Prostate gland (tissue), 2 donors: ENCODE data around the gene LCE3D. TPM values are rescaled to one million over a fixed set of nuclear protein-coding genes. Genes with fewer than 3 reads are reported as not detected.

Experiments
- DNase-seq: peaks from one replicate; pipeline ENCODE4 v3.0.0-alpha.2; 2019; ENCODE audit warnings: low spot score
- H3K27ac ChIP-seq, 2 donors: fragments of 200-600 bp; sonication (generic); 2 replicates each; pipeline ENCODE4 v1.5.1; 2017 to 2019
- H3K27me3 ChIP-seq: fragments of 200-600 bp; sonication (generic); replicated peaks from 2 replicates; pipeline ENCODE4 v1.5.1; 2019; ENCODE audit not compliant: insufficient read depth
- H3K36me3 ChIP-seq, 2 donors: fragments of 200-600 bp; sonication (generic); 1 replicate in 1 of 2; 2 replicates in 1 of 2; pipeline versions ENCODE4 v1.5.1 to v1.8.1; 2017 to 2019
- H3K4me1 ChIP-seq: fragments of 200-600 bp; sonication (generic); replicated peaks from 2 replicates; pipeline ENCODE4 v1.5.1; 2019
- H3K4me3 ChIP-seq, 2 donors: fragments of 200-600 bp; sonication (generic); 2 replicates each; pipeline ENCODE4 v1.5.1; 2017 to 2019
- H3K9me3 ChIP-seq: fragments of 200-600 bp; sonication (generic); 2 replicates; pipeline ENCODE4 v1.5.1; 2017
- CTCF ChIP-seq, 4 experiments: fragments of 200-600 bp in 2 of 4; fragments of 450-650 bp in 2 of 4; sonication (generic) in 2 of 4; IDR thresholded peaks; 1 replicate in 3 of 4; 2 replicates in 1 of 4; pipeline ENCODE4 v1.5.1; 2016 to 2019; ENCODE audit warnings: antibody characterized with exemption in 4 of 4, mild to moderate bottlenecking in 2 of 4, moderate library complexity in 2 of 4
- POLR2A ChIP-seq: fragments of 450-650 bp; IDR thresholded peaks from one replicate; pipeline ENCODE4 v1.6.1; 2016; ENCODE audit warnings: antibody characterized with exemption, mild to moderate bottlenecking
- POLR2AphosphoS5 ChIP-seq: sonication (generic); formaldehyde crosslinking; IDR thresholded peaks from one replicate; pipeline ENCODE4 v1.6.1; 2017; ENCODE audit warnings: antibody characterized with exemption
- WGBS: methylation state at CpG from one replicate; pipeline ENCODE4 v1.1.5; 2018; 5-methylcytosine and 5-hydroxymethylcytosine counted together
- intact Hi-C: fragments of 100-400 bp; cut with DNase I; formaldehyde crosslinking; loops from one replicate; pipeline ENCODE4 v1.14.2; 2022
- total RNA-seq, 2 donors: library from RNA; depleted of rRNA; stranded (reverse); fragments of >200 nt; gene quantifications; one replicate each; pipeline ENCODE4 v1.1.0, GENCODE V29; 2016

Gene LCE3D
- total RNA-seq = not detected

GRCh38 chr1:152580433-152580832 lies at the start of gene LCE3D:
TSS of gene LCE3D (minus strand) at chr1:152580516. CDS start at chr1:152579936, 580 bp downstream.
- intact Hi-C loops = no loop called here
- H3K27me3 ChIP-seq = no peaks in the 10 kb centered on the region
- no peak for TF ChIP-seq POLR2AphosphoS5
- TF ChIP-seq CTCF (IDR thresholded peaks at IDR 0.05) = no peak
- no peak for TF ChIP-seq POLR2A
- DNase-seq = no peak
- no peaks in the 10 kb centered on the region for H3K36me3 ChIP-seq
- 82% methylated on average over 4 of the region's 4 CpGs for WGBS
- H3K9me3 ChIP-seq = no peaks in the 10 kb centered on the region
- H3K4me3 ChIP-seq = no peak within 1 kb of the TSS
- no peak within 1 kb of the TSS for H3K27ac ChIP-seq
- no peaks in the 10 kb centered on the region for H3K4me1 ChIP-seq

DNA sequence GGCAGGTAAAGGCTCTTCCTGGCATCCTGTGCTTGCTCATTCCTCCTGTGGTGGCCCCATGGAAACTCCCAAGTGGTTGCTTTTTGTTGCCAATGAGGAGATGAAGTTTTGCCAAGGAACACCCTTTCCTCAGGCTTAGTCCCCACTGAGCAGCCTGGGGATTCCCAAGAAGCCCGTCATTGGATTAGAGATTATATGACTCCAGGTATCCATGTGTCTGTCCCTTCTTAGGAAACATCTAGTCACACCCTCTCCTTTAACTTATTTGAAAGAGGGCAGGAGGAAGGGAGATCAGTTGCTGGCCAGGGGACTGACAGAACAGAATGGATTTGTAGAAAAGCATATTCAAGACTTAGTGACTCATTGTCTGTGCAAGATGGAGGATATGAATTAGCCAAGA lies 46.4 kb upstream of the LCE3D start:
- TF ChIP-seq POLR2AphosphoS5 (no peak), CTCF (IDR thresholded peaks at IDR 0.05) (no peak), POLR2A (no peak)
- no peak for DNase-seq
- Histone ChIP-seq H3K4me1 (no peaks in the 10 kb centered on the region), H3K4me3 (no peak overlapping the region), H3K36me3 (no peaks in the 10 kb centered on the region), H3K27ac (no peak overlapping the region), H3K9me3 (no peaks in the 10 kb centered on the region), H3K27me3 (no peaks in the 10 kb centered on the region)
- intact Hi-C loops = no loop called here
- WGBS = 56% methylated on average over 1 of the region's 1 CpG

GRCh38 chr1:152623203-152623844 lies 43.0 kb upstream of the LCE3D start:
- H3K9me3 ChIP-seq = no peaks in the 10 kb centered on the region
- 18% methylated on average over 28 of the region's 29 CpGs for whole genome bisulfite sequencing
- no peak overlapping the region for H3K27ac ChIP-seq
- intact Hi-C loops = loop anchor here (5.0 kb wide), 1 partner anchor 46 kb away; no protein-coding TSS in a partner anchor
- no peaks in the 10 kb centered on the region for H3K4me1 ChIP-seq
- H3K4me3 ChIP-seq = no peak overlapping the region
- no peaks in the 10 kb centered on the region for H3K27me3 ChIP-seq
- TF ChIP-seq POLR2A (no peak), POLR2AphosphoS5 (no peak), CTCF (IDR thresholded peaks at IDR 0.05) (no peak)
- no peaks in the 10 kb centered on the region for H3K36me3 ChIP-seq
- no peak for DNase-seq

- TF ChIP-seq POLR2AphosphoS5 (no peak), CTCF (IDR thresholded peaks at IDR 0.05) (no peak), POLR2A (no peak)
- Histone ChIP-seq H3K27ac (no peak within 1 kb of the TSS), H3K4me1 (no peaks in the 10 kb centered on the region), H3K27me3 (no peaks in the 10 kb centered on the region), H3K9me3 (no peaks in the 10 kb centered on the region), H3K36me3 (no peaks in the 10 kb centered on the region), H3K4me3 (no peak within 1 kb of the TSS)
- intact Hi-C loops = loop anchor here (5.0 kb wide), 1 partner anchor 46 kb away; no protein-coding TSS in a partner anchor
- 56% methylated on average over 10 of the region's 10 CpGs for WGBS
- DNase-seq = no peak
Observed at GRCh38 chr1:152622803-152623202, 42.5 kb upstream of the LCE3D start, which contains the start of gene LCE3A. TSS of gene LCE3A (minus strand) at chr1:152623103. CDS start at chr1:152623103, 0 bp downstream.

DNA sequence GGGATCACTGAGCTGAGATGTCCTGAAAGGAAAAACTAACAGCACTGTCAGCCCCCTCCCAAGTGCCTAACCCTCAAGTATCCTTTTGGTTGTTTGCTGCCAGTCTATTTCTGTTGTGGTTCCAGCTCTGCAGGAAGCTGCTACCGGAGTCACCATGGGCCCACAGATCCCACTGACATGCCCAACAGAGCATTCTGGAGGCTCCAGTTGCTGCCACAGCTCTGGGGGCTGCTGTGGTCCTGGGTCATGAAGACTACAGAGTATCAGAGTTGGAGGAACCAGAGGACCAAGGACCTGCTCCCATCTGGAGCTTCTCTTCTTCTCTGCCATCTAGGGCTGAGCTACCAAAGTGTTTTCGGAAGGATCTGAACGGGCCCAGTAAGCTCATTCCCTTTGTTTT lies 41.7 kb upstream of the LCE3D start:
- intact Hi-C loops = loop anchor here (5.0 kb wide), 1 partner anchor 45 kb away; no protein-coding TSS in a partner anchor
- 88% methylated on average over 3 of the region's 3 CpGs for WGBS
- TF ChIP-seq POLR2AphosphoS5 (no peak), POLR2A (no peak), CTCF (IDR thresholded peaks at IDR 0.05) (no peak)
- Histone ChIP-seq H3K4me1 (no peaks in the 10 kb centered on the region), H3K36me3 (no peaks in the 10 kb centered on the region), H3K4me3 (no peak overlapping the region), H3K27ac (no peak overlapping the region), H3K27me3 (no peaks in the 10 kb centered on the region), H3K9me3 (no peaks in the 10 kb centered on the region)
- no peak for DNase-seq
